HG03025 (cell line): ENCODE results near the gene COL11A2.

ENCODE experiments used
- ATAC-seq: cut with Tn5 transposase; IDR thresholded peaks from one replicate; pipeline ENCODE4 v1.9.1; 2021; ENCODE audit warnings: mild to moderate bottlenecking, moderate library complexity; ENCODE audit not compliant: unreplicated experiment, low FRiP score

Gene COL11A2

GRCh38 chr6:33123732-33124524 lies 68.3 kb downstream of the COL11A2 start:
- no peak for ATAC-seq

- ATAC-seq: no peak
Observed at GRCh38 chr6:33123181-33123580, 69.1 kb downstream of the COL11A2 start.

DNA sequence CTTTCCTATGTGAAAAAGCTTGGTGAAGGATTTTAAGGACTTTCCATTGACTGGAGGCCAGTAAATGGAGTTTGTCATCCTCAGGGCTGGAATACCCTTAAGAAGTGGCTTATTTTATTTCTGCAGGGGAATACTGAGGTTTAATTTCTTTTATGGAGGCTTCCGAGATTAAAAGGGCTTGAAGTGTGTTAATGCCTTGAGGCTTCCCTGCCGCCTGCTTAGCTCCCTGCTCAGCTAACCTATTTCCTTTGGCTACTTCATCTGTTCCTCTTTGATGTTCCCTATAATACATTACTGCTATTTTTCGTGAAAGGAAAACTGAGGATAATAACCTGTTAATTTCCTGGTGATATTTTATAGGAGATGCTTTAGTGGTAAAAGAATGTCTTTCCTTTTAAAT lies 72.3 kb downstream of the COL11A2 start:
- ATAC-seq: no peak

DNA sequence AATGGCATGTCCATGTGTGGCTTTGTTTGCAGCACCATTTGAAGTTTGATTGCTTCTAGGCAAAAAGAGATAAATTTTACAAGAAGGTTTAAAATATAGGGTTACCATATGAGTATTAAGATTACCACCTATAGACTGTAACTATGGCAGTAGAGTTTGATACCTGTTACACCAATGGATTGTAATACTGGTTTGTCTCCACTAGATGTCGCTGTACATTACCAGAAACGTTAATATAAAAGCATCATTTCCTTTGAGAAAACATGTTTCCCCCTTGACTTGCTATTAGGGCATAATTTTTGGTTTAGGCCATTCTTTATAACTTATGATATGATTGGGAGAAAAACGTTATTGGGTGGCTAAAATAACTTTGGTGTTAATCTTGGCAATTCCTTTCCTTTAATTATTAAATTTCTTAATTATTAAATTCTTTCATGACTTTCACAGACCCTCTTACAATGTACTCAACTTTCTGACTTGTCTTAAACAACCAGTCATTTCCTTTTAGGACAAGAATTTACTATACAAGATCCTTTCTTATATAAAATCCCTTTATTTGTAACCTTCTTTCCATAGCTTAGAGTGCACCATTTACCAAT lies 73.6 kb downstream of the COL11A2 start:
- ATAC-seq: no peak

DNA sequence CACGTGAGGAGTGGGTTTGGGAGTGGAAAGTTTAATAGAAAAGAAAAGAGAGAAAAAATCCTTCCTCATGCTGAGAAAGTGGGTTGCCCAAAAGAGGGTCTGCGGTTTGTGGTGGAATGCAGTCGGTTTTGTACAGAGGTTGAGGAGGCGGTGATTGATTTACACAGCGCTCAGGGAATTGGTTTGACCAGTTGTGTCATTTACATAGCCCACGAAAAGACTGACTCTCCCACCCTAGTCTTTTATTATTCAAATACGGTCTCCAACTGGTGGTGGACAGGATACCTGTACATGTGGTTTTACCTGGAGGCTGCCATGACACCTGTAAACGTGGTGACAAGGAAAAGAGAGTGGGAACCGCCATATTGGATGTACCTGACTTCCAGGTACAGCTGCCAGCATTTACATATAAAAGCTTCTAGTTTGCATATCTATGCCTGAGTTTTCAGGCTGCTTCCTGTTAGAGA lies 74.4 kb downstream of the COL11A2 start:
- no peak for ATAC-seq

DNA sequence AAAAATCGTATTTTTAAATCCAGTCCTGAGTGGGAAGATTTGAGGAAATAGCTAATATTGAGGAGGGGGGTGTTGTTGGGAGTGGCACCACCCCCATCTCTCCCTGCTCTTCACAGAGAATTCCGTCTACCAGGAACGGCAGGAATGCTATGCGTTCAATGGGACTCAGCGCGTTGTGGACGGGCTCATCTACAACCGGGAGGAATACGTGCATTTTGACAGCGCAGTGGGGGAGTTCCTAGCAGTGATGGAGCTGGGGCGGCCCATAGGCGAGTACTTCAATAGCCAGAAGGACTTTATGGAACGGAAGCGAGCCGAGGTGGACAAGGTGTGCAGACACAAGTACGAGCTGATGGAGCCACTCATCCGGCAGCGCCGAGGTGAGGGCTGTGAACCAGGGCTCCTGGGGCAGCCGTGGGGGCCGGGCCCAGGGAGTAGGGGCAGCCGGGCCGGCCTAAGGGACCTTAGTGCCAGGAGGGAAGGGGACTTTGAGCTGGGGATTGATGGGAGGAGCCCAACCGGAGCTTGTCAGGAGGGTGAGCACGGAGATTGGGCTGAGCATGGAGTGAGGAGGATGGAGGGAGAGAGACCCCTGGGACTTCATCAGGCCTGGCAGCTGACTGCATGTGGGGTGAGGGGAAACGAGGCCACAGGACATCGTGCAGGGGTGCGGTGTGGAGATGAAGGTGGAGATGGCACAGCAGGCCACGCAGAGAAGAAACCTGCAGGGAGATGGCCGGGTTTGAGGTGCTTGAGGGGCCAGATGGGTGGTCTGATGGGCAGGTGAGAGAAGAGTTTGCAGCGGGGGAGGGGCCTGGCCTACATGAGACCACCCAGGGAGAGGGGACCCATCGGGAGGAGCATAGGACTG lies 75.2 kb downstream of the COL11A2 start:
- ATAC-seq: no peak

- no peak for ATAC-seq
Observed at GRCh38 chr6:33116417-33116816, 75.8 kb downstream of the COL11A2 start.

- no peak for ATAC-seq
Observed at GRCh38 chr6:33114406-33114805, 77.9 kb downstream of the COL11A2 start.

GRCh38 chr6:33113755-33114154 lies 78.5 kb downstream of the COL11A2 start:
- no peak for ATAC-seq
